ENCODE results near the gene SLC17A1.

SLC17A1 gene, protein sequence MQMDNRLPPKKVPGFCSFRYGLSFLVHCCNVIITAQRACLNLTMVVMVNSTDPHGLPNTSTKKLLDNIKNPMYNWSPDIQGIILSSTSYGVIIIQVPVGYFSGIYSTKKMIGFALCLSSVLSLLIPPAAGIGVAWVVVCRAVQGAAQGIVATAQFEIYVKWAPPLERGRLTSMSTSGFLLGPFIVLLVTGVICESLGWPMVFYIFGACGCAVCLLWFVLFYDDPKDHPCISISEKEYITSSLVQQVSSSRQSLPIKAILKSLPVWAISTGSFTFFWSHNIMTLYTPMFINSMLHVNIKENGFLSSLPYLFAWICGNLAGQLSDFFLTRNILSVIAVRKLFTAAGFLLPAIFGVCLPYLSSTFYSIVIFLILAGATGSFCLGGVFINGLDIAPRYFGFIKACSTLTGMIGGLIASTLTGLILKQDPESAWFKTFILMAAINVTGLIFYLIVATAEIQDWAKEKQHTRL

DNA sequence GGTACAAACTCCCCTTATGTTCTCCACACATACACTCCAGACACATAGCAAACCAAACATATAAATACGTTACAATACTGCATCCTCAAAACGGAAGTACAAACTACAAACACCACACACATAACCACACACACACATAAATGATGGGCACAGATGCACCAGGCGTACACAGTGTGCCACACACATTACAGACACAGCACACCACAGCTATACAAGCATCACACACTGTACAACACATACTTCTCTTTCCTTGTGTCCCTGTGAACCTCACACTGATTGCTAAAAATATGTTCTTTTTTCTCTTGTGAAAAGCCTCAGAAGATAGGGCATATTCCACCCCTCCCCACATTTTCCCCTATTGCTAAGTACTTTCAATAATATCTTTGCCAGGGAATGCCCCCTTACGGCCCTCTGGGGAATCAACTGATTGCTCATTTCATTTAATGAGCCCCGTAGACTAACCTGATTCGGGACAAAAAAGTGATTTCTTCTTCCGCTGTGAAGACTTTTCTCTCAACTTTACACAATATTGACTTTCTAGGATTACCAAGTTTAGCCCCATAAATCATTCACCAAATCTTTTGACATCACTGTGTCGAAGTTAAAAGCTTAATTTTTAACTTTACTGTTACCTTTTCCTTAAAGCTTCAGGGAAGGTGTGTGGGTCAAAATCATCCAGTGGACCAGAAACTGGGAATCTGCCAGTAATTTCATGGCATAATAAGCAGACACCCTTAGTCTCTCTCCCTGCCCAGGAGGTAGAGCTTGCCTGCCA, at the start of gene SLC17A1:
Gene SLC17A1, minus strand, starts transcription at position 521 of the 775 bp plus-strand sequence. CDS start 1,495 bp downstream, outside the sequence.
- no peak for DNase-seq

DNA sequence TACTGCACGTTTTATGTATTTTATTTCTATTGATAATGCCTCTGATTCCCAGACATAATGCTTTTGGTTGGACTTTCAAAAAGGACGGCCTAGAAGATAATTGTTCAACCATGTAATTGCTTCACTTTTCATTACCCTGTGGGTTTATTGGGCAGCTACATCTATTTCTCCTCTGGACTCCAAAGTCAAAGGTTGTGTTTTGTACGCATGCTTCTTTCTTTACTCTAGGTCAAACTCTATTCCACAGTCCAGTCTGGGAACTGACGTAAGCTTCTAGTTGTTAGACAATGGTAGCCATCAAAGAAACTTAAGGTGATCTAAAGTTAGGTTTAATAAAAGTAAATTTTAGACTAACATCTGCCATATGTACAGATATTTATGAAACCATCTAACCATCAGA, 48.7 kb upstream of the SLC17A1 start:
- DNase-seq: no peak

DNA sequence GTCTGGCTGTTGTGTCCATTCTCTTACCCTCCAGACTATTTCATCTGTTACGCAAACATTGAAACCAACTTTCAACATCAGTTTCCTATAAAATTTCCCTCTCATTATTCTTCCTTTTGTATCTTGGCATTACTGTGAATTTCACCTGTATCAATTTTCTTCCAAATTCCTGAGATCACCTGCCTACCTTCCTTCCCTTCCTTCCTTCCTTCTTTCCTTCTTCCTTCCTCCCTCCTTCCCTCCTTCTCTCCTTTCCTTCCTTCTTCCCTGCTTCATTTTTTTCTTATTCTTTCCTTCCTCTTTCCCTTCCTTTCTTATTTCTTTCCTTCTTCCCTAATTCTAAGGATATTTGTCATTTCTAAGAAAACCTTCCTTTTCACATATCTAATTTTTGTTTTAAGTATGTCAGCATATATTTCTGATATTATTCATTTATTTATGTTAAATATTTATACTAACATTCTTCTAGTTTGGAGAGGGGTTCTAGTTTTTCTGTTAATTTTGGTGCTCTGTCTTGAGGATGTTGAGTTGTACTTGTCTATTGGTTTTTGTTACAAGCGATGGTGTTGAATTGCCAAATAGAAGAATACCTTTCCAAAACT, 47.0 kb upstream of the SLC17A1 start:
- DNase-seq: no peak

DNA sequence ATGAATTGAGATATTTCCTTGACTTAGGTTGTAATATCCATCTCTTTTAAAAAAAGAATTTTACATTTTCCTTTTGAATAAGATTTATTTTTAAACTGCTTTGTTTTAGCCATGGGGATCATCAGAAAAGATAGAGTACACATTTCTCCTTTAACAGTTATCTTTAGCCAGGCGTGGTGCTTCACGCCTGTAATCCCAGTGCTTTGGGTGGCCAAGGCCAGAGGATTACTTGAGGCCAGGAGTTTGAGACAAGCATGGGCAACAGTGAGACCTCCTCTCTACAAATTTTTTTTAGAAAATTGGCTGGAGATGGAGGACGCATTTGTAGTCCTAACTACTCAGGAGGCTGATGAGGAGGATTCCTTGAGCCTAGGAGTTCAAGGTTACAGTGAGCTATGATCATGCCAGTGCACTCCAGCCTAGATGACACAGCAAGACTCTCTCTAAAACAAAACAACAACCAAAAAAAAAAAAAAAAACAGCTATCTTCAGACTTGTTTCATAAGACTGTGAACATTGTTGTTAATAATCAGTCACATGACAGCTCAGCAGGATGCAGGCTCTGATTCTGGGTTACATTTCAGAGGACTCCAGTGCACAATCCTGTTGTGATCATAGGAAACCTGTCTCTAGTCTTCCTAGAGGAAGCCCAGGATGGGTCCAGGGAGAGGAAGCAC, 44.2 kb upstream of the SLC17A1 start:
- no peak for DNase-seq

DNA sequence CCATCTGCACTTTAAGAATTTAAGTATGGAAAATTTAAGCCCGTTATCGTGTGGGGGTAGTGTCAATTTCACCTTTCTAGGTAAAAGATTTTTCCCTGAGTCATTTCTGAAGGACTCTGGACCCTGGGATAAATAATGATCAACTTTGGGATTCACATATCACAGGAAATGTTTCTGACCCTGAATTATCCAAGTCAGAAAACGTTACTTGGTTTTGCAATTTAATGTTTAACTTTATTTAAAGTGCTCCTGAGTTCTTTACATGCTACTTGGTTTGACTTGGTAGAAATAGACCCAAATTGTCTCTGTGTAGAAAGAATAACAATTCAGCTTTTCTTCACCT, 43.7 kb upstream of the SLC17A1 start:
- DNase-seq: no peak

DNA sequence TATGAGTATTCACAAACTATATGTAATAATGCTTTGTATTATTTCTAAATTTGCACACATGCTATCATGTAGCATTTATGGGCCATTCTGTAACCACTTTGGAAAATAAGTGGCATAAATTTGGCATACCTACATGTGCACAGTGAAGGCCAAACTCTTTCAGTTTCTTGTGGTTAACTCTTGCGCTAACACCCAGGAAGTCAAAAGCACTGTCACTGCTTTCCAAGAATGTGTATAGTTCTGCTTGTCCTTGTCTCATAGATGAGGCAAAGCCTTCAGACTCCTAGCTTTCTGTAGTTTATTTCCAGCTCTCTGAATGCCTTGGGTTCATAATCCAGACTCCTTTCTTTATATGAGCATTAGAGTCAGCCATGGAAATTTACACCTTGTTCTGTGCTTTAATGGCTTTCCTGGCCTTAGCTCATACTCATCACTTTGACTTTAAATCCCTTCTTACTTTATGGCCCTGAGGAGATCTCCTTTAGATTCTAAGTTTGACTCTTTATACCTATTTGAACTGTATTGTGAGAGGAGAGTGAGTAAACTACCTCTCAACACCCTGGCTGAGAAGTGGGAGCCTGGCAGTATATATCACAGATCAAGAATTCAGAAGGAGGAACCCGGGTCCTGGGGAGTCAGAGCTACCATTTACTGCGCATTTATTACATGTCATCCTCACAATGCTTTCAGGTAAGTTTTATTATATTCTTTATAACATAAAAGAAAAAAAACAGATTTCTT, 43.1 kb upstream of the SLC17A1 start:
- DNase-seq: no peak

DNA sequence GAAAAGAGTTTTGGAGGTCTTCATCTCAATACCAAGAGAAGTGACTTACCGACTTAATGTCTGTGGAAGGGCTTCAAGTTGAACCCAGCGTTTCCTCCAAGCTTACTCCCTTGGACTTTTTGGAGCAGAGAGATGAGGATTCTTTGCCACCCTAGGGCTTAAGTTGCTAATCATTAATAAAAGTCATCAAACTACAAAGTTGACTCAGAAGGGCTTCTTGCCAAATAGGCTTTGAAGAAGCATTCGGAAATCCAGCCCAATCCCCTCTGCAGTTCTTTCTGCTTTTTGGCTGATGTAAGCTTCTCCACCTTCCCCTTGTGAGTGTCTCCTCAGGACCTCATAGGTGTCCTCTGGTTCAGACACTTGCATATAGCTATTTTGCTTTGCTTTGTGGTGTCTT, 42.3 kb upstream of the SLC17A1 start, which contains the start of gene SLC17A3:
Gene SLC17A3, minus strand, starts transcription at position 126 of the 400 bp plus-strand sequence. CDS start 5,856 bp downstream, outside the sequence.
- DNase-seq: no peak

DNA sequence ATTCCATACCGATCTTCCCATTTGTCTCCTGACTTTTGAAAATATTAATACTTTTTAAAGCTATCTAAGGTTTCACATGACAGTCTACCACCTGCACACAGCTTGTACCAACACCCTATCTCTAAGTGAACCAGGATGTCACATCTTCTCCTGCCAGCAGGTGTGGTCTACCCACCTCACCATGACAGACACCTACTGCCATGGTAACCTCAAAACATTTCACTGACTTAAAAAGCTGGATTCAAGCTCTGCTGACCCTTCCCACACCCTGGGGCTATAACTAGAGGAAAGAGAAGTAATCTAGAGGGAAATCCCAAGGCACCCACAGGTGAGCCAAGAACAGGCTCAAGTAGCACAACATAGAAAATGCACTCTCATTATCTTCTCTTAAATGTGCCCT, 41.0 kb upstream of the SLC17A1 start:
- no peak for DNase-seq

DNA sequence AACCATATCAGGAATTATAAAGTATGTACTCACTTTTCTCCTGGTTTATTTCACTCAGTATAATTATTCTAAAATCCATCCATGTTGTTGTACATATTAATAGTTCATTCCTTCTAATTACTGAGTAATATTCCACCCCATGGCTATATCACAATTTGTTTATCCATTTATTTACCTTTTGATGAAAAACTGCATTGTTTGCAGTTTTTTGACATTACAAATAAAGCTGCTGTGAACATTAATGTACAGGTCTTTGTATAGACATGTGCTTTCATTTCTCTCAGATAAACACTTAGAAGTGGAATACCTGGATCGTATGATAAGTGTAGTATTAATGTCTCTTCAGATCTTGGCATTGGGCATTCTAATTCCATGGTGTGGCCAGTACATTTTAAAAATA, 38.0 kb upstream of the SLC17A1 start:
- DNase-seq: no peak

DNA sequence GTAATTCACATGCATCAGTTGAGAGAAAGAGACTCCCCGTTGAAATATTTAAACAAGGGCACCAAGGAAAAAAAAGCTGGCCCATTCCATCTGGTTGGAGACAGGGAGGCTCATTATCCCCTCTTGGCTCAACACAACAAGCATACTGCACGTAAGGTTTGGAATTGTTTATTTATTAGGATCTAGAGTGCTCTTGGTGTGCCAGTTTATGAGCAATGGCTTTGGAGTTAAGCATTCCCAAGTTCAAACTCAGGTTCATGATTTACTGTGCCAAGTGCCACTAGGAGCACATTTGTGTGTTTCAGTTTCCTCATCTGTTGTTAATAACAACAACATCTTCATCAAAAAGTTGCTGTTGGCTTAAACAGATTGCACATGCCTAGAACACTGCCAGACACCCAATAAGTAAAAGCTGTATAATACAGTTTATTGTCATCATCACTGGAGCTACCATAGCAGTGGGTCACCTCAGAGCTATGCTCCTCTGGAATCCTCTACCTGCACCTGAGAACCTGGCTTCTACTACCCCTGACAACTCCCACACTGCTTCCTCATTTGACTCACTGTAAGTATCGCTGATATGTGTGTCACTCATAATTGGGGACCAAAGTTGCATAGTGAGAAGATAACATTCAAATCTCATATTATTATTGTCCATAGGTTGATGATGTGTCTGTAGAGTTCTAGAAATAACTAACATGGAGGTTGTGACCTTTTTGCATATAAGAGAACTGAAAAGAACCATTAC, 36.8 kb upstream of the SLC17A1 start:
- DNase-seq: no peak

DNA sequence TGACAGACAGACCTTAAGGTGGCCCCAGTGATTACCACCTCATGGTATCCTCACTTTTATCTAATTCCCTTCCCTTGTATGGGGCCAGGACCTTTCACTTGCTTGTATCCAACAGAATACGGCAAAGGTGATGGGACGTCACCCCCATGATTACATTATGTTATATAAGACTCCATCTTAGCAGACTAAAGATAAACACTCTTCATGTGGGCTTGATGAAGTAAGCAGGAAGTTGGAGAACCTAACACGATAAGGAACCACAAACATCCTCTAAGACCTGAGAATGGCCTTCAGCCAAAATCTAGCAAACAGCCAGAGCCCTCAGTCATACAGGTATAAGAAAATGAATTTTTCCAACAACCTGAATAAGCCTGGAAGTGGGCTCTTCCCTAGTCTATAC, 34.2 kb upstream of the SLC17A1 start:
- no peak for DNase-seq

DNA sequence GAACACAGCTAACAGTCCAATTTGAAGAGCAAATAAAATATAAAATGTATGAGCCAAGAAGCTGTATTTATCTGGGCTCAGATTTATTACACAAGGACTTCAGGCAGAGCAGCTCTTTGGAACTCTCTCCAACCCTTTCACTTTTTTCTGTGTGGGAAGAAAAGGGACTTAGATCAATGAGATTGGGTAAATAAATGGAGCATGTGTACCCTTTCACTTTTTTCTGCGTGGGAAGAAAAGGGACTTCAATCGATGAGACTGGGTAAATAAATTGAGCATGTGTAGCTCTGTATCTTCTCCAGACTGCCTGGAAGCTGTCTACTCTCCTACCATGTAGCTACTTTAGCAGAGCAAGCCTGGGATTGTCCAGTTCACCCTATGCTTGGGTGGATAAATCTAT, 31.5 kb upstream of the SLC17A1 start:
- no peak for DNase-seq

DNA sequence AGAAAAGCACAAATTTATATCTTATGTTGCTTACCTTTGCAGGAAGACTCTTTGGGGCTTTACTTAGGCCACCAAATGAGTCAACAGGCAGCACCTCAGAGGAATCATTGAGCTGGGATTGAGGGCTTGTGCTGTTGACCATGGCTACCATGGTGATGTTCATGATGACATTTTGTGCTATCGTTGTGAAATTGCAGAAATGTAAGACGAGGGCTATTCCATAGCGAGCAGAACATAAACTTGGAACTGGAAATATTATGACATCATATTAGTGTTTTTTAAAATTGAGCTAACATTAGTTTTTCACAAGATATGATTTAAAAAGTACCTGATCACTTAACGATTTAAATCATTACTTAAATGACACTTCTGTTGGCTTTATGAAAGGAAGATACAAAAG, 30.3 kb upstream of the SLC17A1 start:
- DNase-seq: no peak

DNA sequence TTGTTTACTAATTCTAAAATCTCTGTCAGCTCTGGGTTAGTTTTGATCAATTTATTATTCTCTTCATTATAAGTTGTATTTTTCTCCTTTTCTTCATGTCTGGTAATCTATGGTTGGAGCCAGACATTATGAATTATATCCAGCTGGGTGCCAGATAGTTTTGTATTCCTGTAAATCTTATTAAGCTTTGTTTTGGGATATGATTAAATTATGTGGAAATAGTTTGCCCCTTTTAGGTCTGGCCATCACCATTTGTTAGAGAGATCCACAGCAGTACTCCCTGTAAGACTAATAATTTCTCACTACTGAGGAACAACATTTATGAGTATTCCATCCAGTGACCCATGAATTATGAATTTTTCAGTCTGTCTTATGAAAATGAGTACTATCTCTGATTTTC, 20.9 kb upstream of the SLC17A1 start:
- no peak for DNase-seq

DNA sequence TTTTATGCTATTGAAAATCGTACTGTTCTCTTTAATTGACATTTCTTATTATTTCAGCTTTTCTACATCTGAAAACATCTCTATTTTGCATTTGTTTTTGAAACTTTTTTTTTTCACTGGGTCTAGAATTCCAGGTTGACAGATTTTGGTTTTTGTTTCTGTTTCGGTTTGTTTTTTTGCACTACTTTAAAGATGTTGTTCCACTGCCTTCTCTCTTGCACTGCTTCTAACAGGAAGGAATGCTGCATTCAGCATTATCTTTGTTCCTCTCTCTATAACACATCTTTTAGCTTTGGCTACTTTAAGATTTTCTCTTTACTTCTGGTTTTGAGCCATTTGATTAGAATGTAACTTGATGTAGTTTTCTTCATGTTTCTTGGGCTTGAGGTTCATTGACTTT, 20.1 kb upstream of the SLC17A1 start:
- no peak for DNase-seq

DNA sequence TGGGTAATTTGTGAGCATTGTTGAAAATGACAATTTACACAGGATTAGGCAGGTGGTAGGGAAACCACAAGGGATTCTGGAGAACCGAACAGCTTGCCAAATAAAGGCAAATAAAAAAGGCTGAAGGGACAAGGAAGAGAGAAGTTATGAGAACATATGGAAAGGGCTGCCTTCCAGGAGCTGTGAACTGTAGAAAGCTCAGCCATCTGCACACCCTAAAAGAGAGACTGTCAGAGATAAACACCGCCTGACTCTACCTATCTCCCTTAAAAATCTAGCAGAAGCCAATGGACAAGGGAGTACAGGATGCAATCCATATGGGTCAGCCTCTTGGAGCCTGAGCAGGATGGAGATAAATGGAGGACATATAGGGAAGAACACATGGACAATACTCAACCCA, 12.7 kb upstream of the SLC17A1 start:
- DNase-seq: no peak

DNA sequence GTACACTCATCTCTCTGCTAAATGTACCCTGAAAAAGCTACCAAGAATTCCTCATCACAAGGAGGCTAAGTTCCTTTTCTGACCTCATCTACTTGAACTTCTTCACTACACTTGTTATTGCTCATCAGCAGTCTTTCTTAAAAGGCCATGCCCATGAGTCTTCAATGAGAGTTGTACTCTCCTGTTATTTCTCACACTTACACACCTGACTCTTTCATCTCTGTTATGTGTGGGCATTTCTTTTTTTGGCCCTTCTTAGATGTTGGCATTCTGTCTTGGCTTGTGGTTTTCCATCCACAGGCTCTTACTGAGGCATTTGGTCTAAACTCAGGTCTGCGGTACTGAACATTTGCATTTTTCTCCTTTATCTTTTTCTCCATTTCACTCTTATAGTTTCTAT, 10.7 kb upstream of the SLC17A1 start:
- no peak for DNase-seq

DNA sequence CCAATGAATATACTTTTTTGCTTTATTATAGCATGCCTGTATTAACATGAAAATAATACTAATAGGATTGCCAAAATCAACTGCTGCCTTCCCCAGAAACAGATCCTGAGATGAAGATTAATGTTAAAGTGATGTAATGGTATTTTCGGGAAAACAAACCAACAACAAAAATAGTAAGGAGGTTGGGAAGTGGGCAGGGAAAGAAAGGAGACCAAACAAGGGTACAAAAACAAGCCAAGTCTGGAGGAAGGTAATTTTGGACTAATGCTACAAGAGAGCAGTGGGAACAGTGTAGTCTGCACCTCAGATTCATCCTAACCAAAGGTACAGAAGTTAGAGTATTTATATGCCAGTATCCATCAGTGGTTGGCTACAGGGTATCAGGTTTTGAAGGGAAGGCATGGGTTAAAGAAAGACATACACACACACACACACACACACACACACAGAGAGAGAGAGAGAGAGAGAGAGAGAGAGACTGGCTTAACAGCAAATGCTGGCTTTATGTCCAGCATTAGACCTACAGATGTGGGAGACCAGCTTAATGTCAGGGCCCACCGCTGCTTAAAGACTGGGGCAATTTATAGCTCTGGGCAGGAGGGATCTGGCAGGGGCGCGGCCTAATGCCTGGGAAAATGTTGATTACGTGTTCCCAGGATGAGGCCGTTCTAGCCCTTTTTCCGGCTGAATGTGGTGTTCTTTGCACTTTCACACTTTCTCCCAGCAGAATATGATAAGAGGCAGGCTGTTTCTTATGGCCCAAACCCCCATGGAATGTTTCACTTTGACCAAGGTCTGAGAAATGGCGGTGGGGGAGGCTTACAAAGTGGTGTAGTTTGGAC, 3.8 kb upstream of the SLC17A1 start:
- no peak for DNase-seq

DNA sequence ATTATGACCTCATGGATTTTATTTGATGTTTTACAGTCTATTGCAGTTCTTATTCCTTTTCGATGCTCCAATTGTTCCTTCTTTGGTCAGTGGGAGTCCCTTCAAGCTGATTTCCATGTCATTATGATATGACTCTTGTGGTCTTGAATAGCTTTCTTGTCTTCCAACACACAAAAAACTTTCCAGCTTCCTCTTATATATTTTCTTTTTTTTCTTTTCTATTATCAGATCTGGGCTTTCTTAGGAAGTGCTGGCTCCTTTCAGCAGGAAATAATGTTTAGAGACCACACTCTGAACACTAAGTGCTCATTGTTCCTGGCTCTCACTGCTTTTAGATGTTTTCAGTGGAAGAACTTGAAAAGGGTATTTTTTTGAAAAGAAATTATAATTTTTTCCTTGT, 3.1 kb upstream of the SLC17A1 start:
- no peak for DNase-seq

DNA sequence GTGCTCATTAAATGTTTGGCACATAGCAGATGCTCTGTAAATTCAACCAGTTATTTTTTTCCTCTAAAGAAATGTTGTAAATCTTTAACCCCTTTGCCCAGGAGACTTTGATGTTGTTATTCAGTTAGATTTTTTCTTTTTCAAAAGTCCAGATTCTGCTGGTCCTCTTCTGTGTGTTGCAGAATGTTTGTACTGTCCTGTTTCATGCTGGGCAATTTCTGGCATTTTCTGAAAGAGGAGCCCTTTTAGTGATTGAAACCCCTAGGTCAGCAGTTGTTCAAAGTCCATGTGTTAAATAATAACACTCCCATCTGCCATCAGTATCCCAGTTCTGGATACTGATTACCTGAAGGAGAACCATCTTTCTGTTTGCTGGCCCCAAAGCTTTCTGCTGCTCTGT, 1.3 kb upstream of the SLC17A1 start:
- no peak for DNase-seq

DNA sequence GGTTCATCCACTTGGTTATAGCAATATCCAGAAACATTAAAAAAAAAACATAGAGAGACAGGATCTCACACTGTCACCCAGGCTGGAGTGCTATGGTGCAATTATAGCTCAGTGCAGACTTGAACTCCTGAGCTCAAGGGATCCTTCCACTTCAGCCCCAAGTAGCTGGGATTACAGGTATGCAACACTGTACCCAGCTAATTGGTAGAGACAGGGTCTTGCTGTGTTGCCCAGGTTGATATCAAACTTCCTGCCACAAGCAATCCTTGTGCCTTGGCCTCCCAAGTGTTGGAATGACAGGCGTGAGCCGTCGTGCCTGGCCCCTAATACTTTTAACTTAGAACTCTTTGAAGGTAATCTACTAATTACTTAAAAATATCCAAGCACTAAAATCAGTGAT, 818 bp upstream of the SLC17A1 start:
- DNase-seq: no peak
